NOMO-1 treated with dmso at 0.1 percent for 144 hours (cell line): ENCODE measurements around the gene L3MBTL3.

Experiments used
- DNase-seq: peaks from one replicate; lab custom pipeline; 2025; ENCODE audit not compliant: unreplicated experiment; lab: John Stamatoyannopoulos, UW

L3MBTL3 gene

DNA sequence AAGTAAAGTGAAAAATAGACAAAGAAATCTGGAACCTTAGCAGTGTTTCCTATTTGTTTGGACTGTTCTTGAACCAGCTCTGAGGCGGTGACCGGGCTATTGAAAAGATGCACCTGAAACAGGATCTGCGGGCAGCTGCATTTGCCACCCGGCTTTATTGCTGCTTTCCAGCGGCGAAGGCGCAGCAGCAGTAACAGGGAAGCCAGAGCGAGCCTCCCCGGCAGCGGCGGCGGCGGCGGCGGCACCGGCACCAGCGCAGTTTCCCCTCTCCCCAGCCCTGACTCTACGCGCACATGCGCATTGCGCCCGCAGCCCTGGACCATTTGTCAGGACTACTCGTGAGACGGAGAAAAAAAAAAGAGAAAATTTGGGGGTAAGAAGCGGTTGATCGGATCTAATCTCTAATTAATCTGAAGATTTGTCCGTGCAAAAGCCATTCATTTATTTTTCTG, at the start of gene L3MBTL3:
Gene L3MBTL3, plus strand, starts transcription at position 290 of the 452 bp plus-strand sequence. CDS start 24,119 bp downstream, outside the sequence.
- DNase-seq, result peak; percentile 73

DNA sequence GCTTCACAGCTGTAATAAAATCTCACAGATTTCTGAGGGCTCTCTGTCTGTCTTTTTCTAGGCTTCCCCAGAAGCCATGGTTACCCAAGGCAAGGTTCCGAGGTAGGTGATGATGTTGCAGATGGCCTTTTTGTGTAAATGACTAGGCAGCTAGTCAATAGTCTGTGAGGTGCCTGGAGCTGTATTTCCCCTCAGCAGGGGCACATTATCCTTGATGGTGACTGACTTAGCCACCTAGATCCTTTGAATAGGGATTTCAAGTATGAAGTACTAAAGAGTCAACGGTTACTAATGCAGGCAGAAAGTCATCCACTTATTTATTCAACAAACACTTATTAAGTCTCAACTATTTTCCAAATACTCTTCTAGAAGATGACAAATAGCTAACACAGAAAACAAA, 49.3 kb upstream of the L3MBTL3 start:
- no peak for DNase-seq

DNA sequence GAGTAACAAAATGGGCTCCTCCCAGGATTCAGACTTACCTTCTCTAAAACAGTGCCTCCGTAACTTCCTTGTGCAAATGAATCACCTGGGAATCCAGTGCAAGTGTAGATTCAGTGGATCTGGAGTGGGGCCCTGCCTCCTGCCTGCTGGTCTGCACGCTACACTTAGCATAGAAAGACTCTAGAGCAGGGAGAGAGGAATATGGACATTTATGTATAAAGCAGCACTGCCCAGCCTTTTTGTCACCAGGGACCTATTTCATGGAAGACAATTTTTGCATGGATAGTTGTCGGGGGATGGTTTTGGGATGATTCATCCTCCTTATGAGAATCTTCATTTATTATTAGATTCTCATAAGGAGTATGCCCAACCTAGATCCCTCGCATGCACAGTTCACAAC, 42.3 kb upstream of the L3MBTL3 start:
- no peak for DNase-seq

DNA sequence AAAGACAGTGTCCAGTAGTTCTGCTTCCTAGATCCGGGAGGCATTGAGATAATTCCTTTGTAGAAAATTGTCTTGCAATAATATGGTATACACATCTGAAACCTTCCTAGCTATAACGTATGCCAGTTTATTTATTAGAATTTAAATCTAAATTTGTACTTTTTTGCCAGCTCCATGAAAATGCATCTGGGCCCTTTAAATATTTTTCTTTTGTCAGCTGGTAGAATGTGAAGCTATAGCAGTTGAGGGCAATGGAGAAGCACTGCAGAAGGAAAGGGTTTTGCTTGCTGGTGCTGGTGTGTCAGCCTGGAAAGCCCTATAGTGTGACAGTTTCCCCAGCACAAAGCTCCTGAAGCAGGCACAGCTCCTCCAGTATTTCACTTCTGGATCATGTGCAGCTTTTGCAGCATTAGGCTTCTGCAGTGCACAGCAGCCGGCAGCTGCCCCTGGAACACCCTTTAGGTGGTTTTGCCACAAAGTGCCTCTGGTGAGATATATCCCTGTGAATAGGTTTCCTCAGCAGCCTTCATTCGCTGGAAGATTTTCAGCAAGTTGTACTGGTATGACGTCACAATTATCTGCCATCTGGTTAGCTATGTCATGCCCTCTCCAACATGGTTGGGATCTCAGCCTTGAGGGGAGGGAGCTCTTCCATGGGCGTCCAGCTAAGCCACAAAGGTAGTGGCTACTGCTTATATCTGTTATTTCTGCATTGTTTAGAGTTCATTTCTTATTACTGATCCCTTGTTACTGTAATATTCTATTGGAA, 40.0 kb upstream of the L3MBTL3 start:
- no peak for DNase-seq

DNA sequence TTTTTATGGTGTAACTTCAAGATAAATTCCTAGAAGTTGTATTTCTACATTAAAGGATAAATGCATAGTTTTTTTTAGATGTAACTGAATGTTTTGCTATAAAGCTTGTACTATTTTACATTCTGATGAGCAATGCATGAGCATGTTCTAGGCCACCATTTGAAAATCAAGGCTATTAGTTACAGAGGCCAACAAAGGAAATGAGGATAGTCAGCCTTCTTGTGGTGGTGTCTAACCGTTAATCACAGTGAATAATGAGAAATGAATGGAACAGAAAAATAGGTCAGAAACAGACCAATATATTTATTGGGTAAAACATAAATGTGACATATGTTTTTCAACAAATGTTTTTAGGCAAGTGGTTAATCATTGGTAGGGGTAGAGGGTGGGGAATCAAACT, 37.6 kb upstream of the L3MBTL3 start:
- DNase-seq, result no peak

DNA sequence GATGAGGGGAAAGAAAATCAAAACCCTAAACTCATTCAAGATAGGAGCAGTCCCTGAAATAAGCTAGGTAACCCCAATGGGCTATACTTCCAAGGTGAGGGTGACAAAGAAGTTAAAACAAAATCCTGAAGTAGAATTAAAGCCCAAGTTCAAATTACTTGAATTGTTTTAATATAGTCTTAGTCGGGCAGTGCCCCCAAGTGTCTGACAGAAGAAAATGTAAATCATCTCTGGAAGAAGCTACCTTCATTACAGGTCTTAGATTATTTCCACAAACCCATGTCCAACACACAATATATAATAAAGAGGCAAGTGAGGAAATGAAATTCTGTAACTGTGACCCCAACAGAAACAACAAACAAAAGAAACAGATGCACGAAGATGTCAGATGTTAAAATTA, 36.8 kb upstream of the L3MBTL3 start:
- no peak for DNase-seq

DNA sequence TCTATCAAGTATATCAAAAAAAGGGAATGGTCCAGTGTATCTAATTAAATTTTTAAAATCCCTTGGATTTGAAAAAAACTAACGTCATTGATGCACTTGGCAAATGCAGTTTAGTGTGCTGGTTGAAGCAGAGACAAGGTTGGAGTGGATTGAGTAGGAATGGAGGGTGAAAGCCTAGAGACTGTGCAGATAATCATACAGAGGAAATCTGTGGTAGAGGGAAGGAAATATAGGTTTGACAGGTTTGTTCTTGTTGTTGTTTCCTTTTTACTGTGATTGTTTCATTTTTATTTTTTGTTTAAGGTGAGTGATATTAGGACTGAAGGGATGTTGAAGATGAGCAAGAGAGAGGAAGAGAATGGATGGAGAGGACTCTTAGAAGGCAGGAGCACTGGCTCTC, 29.0 kb upstream of the L3MBTL3 start:
- no peak for DNase-seq

DNA sequence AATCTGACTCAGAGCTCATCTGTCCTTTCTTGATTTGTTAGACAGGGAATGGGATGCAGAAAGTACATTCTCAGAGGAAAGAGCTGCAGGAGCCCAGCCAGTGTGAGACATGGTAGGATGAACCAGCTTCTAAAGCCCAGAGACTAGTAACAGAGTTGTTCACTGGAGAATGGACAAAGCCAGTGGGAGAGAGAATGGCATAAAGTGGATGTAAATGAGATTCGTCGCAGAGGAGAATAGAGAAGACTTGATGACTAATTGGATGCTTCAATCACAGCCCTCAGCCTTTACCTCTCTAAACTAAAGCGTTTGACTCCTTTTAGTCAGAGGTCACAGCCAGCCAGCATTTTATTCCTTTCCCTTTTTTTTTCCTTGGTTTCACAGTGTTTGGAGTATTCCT, 25.5 kb upstream of the L3MBTL3 start:
- DNase-seq, result no peak

DNA sequence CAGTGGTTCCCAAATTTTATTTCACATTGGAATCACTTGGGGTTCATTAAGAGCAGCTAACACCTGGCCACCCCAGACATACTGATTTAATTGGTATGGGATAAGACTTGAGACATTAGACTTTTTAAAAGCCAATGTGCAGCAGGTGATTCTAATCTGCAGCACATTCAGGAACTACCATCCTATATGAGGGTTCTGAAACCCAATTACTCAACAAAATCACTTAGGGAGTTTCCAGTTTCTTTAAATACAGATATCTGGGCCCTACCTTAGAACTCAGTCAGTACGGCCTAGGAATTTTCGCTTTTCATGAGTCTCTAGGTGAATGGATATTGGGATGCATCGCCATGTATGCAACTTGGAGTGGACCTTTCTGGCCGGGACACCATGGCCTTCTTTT, 24.0 kb upstream of the L3MBTL3 start:
- DNase-seq, result no peak

DNA sequence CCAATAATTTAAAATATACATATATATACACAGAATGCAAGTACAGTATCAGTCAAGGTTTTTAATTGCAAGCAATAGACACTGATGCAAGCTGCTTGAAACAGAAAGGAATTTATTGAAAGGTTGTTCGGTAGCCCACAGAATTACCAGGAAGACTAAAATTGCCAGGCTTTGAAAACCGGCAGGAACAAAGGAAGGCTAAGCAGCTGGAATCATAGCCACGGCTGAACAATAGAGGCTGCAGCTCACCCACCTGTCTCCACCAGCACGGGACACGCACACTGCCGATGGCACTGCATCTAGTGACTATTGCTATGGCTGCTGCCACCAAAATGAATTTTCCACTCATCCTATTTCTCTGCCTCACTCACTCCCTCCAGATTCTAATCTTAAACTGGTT, 22.0 kb upstream of the L3MBTL3 start:
- DNase-seq, result no peak

DNA sequence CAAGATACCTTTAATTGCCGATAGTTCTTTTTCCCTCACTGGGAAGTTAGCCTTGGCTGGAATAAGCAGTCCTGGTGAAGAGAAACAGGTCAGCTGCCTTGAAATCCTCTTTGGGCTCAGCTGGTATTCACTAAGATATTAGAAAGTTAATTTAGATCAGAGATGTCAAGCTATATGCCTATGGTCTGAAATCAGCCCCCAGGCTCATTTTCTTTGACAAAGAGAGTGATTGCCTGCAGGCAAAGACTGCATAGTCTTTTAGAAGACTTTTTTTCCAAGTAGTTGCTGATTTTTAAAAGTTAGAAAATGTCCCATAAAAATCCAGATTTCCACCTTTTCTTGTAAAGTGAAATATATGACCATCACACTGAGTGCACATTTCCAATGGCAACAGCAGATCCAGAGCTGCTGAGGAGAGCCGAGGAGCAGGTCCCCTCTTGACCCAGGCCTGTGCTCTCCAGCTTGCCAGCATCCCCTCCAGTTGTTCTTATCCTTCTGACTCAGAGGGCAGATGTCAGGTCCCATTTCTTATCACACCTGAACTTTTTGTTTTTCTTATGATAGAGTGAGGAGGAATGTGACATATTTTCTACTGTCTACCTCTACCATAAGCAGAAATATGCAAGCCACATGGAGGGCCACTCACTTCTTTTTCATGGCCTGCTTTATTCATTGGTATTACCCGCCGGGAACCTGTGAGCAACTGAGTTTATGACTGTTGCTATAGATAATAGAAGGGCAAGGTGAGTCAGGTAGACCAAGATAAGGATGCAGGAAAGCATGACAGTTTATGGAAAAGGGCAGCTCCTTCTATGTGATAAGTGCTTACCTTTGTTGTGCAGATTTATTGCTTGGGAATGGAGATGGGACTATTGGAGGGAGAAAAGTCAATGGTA, 17.6 kb upstream of the L3MBTL3 start:
- no peak for DNase-seq

DNA sequence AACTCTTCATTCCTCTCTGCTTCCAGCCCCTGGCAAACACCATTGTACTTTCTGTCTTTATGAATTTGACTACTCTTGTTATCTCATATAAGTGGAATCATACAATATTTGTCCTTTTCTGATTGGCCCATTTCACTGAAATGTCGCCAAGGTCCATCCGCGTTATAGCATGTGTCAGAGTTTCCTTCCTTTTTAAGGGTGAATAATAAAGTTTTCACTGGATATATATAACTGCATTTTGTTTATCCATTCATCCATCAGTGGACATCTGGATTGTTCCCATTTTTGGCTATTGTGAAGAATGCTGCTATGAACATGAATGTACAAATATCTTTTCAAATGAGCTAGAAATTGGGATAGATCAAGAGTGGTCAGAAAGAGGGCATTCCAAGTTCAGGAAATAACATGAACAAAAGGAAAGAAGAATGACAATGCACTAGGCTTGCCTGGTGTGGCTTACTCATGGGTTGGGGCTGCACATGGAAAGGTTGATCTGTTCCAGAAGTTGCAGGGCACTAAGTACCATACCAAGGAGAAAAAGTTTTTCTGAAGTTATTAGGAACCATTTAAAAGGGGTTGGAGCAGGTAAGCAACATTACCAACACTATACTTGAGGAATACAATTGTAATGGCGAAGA, 10.0 kb upstream of the L3MBTL3 start:
- no peak for DNase-seq

DNA sequence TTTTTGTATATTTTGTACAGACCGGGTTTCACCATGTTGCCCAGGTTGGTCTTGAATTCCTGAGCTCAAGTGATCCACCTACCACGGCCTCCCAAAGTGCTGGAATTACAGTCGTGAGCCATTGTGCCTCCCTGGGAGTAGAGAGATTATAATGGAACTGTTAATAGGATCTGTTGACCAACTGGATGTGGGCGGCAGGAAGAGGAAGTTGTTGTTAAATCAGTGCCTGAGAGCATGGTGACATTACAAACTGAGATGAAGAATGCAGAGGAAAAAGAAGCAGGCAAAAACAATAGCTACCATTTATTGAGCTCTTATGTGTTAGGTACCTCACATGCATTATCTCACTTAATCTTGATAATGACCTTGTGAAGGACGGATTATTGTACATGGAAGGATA, 9.2 kb upstream of the L3MBTL3 start:
- DNase-seq, result no peak

DNA sequence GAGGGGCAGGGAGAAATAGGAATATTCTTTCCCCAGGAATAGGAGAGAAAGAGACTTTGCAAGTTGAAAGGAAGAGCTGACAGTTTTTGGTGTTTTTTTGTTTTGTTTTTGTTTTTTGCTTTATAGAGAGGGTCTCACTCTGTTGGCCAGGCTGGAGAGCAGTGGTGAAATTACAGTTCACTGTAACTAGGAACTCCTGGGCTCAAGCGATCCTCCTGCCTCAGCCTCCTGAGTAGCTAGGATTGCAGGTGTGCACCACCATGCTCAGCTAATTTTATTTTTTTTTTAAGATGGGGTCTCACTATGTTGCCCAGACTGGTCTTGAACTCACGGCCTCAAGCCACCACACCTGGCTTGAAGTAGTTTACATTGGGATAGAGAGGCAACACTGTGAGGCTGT, 8.0 kb upstream of the L3MBTL3 start:
- DNase-seq, result no peak

DNA sequence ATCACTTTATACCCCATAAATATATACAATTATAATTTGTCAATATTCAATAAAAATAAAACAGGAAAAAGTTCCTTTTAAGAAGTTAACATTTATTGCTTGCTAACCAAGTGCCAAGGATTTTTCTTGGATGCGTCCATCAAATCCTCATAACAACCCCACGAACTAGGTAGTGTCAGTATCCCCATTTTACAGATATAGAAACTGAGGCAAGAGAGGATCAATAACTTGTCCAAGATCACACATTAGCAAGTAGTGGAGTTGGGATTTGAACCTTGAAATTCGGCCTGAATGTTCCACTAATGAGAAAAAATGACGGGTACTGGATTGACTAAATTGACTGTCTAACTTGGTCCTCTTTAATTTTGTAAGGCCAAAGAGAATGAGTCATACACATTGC, 5.7 kb upstream of the L3MBTL3 start:
- no peak for DNase-seq

DNA sequence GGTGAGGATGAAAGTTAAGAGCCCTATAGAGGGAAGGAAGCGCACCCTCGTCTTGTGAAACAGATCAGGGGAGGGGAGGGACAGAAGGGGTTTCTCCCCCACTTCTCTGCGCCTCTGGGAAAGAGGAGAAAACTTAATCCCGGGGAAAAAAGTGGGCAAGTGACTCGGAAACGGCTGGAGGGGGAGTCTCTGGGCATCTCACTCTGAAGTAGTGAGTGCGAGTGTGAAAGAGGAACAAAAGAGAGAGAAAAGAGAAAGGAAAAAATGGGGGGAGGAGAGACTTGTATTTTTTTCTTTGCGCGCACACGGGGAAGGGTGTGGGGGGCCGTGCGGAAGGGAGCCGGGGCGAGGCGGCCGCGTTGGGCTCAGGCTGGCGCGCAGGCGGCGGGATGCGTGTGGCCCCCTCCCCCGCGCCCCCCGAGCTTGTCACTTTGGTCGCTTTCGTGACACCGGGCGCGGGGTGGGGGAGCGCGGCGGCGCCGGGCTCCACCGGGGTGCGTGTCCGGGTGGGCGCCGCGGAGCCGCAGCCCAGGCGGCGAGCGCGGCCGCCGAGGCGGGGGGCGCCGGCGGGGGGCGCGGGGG, 454 bp downstream of the L3MBTL3 start:
- no peak for DNase-seq

DNA sequence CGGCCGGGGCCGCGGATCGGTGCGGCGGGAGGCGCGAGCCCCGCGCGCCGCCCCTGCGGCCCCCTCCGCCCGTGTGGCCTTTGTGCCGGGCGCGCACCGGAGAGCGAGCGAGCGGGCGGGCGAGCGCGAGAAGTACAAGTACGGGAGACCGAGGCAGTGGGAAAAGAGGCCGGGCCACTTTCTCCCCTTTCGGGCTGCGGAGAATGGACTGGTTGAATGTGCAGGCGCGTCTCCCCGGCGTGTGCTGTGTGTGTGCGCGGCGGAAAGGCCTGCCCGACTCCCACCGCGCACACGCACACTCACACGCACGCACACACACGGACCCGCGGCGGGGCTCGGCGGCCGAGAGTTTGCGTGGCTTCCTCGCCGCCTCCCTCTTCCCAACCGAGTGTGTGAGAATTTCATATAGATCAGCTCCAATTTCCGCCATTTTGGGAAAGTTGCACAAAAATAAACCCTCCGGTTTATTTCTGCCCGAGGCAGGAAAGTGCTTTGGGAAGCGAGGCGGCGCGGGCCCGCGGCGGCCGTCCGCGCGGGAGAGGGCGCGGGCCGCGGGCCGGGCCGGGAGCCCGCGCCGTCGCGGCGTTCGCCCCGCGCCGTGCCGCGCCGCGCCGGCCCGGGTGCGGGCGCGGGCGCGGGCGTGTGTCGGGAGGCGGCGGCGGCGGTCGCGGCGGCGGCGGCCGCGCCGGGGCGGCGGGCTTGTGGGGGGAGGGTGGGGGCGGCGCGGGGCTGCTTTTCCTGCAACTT, 1.1 kb downstream of the L3MBTL3 start:
- DNase-seq, result no peak

DNA sequence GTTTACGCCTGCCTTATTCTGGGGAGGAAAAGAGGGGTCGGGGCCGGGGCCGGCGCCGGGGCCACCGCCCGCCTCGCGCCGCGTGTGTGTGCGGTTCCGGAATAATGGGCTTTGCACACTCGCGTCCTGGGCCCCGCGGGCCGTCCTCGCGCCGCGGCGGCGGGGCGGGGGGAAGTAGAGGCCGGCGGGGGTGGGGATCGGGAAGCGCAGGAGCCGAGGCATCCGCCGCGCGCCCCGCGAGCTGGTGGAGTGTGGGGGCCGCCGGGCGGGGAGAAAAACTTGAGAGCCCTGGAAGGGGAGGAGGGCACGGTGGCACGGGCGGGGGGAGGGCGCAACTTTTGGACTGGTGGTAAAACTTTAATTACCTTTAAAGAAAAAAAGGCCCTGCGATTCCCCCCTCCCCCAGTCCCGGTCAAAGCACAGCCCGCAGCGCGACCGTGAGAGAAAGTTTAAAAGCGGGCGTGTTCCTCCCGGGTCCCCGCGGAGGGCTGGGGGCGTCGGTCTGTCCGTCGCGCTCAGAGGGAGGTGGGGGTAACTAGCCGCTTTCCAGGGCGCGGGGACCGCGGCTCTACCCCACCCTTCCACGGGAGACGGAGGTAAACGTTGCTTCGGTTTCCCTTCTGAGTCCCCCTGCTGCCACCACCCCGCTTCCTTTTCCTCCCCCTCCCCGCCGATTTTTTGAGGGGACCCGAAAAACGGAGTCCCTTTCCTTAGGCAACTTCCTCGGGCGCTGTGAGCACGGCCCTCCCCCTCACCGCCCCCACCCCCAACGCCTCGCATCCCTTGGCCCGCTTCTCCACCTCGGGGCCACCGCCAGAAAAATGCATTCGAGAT, 1.9 kb downstream of the L3MBTL3 start:
- DNase-seq, result no peak

DNA sequence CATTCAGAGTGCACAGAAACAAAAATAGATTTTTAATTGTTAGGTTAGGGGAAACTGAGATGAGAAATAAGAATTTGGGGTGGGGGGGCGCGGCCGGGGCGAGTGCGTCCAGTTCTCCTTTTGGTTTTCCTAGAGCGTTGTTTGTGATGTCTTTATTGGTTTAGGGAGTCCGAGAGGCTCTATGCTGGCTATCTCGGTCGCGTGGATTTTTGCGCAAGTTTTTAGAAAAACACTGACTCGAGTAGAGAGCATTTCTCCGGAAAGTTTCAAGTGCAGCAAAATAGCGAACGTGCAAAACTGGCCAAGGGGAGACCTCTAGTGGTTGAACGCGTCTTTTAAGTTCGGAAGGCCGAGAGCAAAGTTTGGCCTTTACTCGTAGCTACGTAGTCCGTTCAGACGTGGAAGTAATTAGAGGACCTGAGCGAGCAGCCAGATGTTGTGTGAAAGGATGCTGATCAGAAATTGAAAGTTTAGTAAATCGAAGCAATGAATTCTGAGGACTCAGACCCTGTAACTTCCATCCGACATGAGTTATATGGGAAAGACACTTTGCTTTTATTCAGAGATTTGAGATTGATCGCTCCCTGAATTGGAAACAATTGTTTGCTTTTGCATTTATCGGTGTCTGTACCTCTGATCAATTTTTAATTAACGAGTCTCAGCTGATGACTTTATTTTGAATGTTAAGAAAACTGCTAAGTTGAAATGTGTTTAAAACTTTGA, 2.7 kb downstream of the L3MBTL3 start:
- DNase-seq, result peak; percentile 89
